ENCODE measurements around the gene MATK. TPM values are rescaled to one million over a fixed set of nuclear protein-coding genes. Genes with fewer than 3 reads are reported as not detected.

The MATK gene
- total RNA-seq, 2 donors from 2014 or later: 5.7 to 5.8 TPM

GRCh38 chr19:3778104-3778867 is 7.9 kb downstream of the MATK start:
- peaks cover 9% of the 10 kb centered on the region for H3K36me3 Mint-ChIP-seq (ENCODE audit: low read depth)
- peaks cover 20% of the 10 kb centered on the region for H3K9me3 ChIP-seq (ENCODE audit: control insufficient read depth, low read length)
- 90 to 92% methylated on average over 24 to 37 of the region's 37 CpGs for WGBS, 2 experiments (ENCODE audit: insufficient coverage in 1 of 2, insufficient read length in 1 of 2)
- H3K4me1 ChIP-seq (ENCODE audit: control insufficient read depth, insufficient read depth, low read length): no peaks in the 10 kb centered on the region
- no peak overlapping the region for H3K4me3 ChIP-seq (ENCODE audit: low read length)
- no peaks in the 10 kb centered on the region for H3K36me3 ChIP-seq (ENCODE audit: control insufficient read depth, insufficient read depth, low read length)
- TF ChIP-seq CTCF (conservative IDR thresholded peaks at IDR 0.05): no peak
- H3K9me3 Mint-ChIP-seq: peaks cover 21% of the 10 kb centered on the region
- H3K4me3 Mint-ChIP-seq: no peak overlapping the region
- no peak overlapping the region for H3K9ac ChIP-seq (ENCODE audit: extremely low read depth, low read length, poor library complexity, severe bottlenecking)
- DNase-seq: peak; percentile 38
- H3K27me3 ChIP-seq (ENCODE audit: control insufficient read depth, insufficient read depth, low read length, poor library complexity, severe bottlenecking): no peaks in the 10 kb centered on the region
- peaks cover 16% of the 10 kb centered on the region for H3K27me3 Mint-ChIP-seq (ENCODE audit: insufficient read depth)
- no peak overlapping the region for H3K27ac ChIP-seq (ENCODE audit: low read depth, low read length)
- H3K27ac Mint-ChIP-seq: no peak overlapping the region
- no peaks in the 10 kb centered on the region for H3K4me1 Mint-ChIP-seq

GRCh38 chr19:3776479-3777040 is 9.6 kb downstream of the MATK start:
- H3K27ac Mint-ChIP-seq: no peak overlapping the region
- H3K36me3 Mint-ChIP-seq (ENCODE audit: low read depth): no peaks in the 10 kb centered on the region

GRCh38 chr19:3775831-3776230 is 10.3 kb downstream of the MATK start:
- peaks cover 2% of the 10 kb centered on the region for H3K9me3 Mint-ChIP-seq
- WGBS, 2 experiments (ENCODE audit: insufficient coverage in 1 of 2, insufficient read length in 1 of 2): 92% methylated on average over 5 of the region's 5 CpGs; no CpG with 5 or more reads in 1 of the 2 experiments
- H3K4me1 Mint-ChIP-seq: no peaks in the 10 kb centered on the region

More at GRCh38 chr19:3776479-3777040, 9.6 kb downstream of the MATK start:
- Mint-ChIP-seq H3K4me3 (no peak overlapping the region), H3K27me3 (ENCODE audit: insufficient read depth) (peaks cover 7% of the 10 kb centered on the region), H3K9me3 (peaks cover 9% of the 10 kb centered on the region), H3K4me1 (no peaks in the 10 kb centered on the region)
- TF ChIP-seq CTCF (conservative IDR thresholded peaks at IDR 0.05): no peak
- Histone ChIP-seq H3K9me3 (ENCODE audit: control insufficient read depth, low read length) (peaks cover 10% of the 10 kb centered on the region), H3K4me1 (ENCODE audit: control insufficient read depth, insufficient read depth, low read length) (no peaks in the 10 kb centered on the region), H3K27me3 (ENCODE audit: control insufficient read depth, insufficient read depth, low read length, poor library complexity, severe bottlenecking) (no peaks in the 10 kb centered on the region), H3K4me3 (ENCODE audit: low read length) (no peak overlapping the region), H3K9ac (ENCODE audit: extremely low read depth, low read length, poor library complexity, severe bottlenecking) (no peak overlapping the region), H3K36me3 (ENCODE audit: control insufficient read depth, insufficient read depth, low read length) (no peaks in the 10 kb centered on the region), H3K27ac (ENCODE audit: low read depth, low read length) (no peak overlapping the region)
- no peak for DNase-seq
- 75 to 90% methylated on average over 1 of the region's 1 CpG for WGBS, 2 experiments (ENCODE audit: insufficient coverage in 1 of 2, insufficient read length in 1 of 2)

More at GRCh38 chr19:3775831-3776230, 10.3 kb downstream of the MATK start:
- no peak overlapping the region for H3K9ac ChIP-seq (ENCODE audit: extremely low read depth, low read length, poor library complexity, severe bottlenecking)
- peaks cover 2% of the 10 kb centered on the region for H3K9me3 ChIP-seq (ENCODE audit: control insufficient read depth, low read length)
- Mint-ChIP-seq H3K27ac (no peak overlapping the region), H3K36me3 (ENCODE audit: low read depth) (no peaks in the 10 kb centered on the region), H3K27me3 (ENCODE audit: insufficient read depth) (peaks cover 1% of the 10 kb centered on the region), H3K4me3 (no peak overlapping the region)
- H3K27ac ChIP-seq (ENCODE audit: low read depth, low read length): no peak overlapping the region
- no peak for DNase-seq
- H3K4me3 ChIP-seq (ENCODE audit: low read length): no peak overlapping the region
- no peaks in the 10 kb centered on the region for H3K36me3 ChIP-seq (ENCODE audit: control insufficient read depth, insufficient read depth, low read length)
- no peaks in the 10 kb centered on the region for H3K4me1 ChIP-seq (ENCODE audit: control insufficient read depth, insufficient read depth, low read length)
- no peaks in the 10 kb centered on the region for H3K27me3 ChIP-seq (ENCODE audit: control insufficient read depth, insufficient read depth, low read length, poor library complexity, severe bottlenecking)
- TF ChIP-seq CTCF (conservative IDR thresholded peaks at IDR 0.05): no peak
